PFSK-1 (cell line): ENCODE measurements around the gene PHACTR3.

Experiments
- FOXP2 ChIP-seq: optimal IDR thresholded peaks from 2 replicates; pipeline ENCODE3; 2011; ENCODE audit warnings: borderline replicate concordance, control low read depth, inconsistent platforms; ENCODE audit not compliant: insufficient read depth; ENCODE audit errors: extremely low read length, extremely low read depth
- POLR2AphosphoS5 ChIP-seq: IDR thresholded peaks from 2 replicates; pipeline ENCODE4 v1.6.1; 2012; ENCODE audit warnings: low read depth, mild to moderate bottlenecking, control low read depth, low read length, moderate library complexity
- SIN3A ChIP-seq: IDR thresholded peaks from 2 replicates; pipeline ENCODE4 v1.6.1; 2012; ENCODE audit warnings: mild to moderate bottlenecking, low read length, moderate library complexity, borderline replicate concordance; ENCODE audit not compliant: insufficient read depth
- TAF1 ChIP-seq: IDR thresholded peaks from 2 replicates; pipeline ENCODE4 v1.6.1; 2012; ENCODE audit warnings: low read length, control low read depth, borderline replicate concordance; ENCODE audit not compliant: insufficient read depth
- TF ChIP-seq, protein P1 (sequence below), 2 experiments: IDR thresholded peaks; 2 replicates each; pipeline versions ENCODE4 v1.6.1 to v1.8.0; 2011 to 2012; ENCODE audit warnings: low read depth in 2 of 2, low read length in 2 of 2, control low read depth in 1 of 2, inconsistent platforms in 1 of 2, mild to moderate bottlenecking in 1 of 2, moderate library complexity in 1 of 2; ENCODE audit not compliant: insufficient read depth in 1 of 2

GRCh38 chr20:59811681-59812171 lies 207.4 kb downstream of the PHACTR3 start:
- TF ChIP-seq POLR2AphosphoS5 (no peak), TAF1 (no peak), SIN3A (no peak), FOXP2 (no peak)
- TF ChIP-seq, protein P1, sequence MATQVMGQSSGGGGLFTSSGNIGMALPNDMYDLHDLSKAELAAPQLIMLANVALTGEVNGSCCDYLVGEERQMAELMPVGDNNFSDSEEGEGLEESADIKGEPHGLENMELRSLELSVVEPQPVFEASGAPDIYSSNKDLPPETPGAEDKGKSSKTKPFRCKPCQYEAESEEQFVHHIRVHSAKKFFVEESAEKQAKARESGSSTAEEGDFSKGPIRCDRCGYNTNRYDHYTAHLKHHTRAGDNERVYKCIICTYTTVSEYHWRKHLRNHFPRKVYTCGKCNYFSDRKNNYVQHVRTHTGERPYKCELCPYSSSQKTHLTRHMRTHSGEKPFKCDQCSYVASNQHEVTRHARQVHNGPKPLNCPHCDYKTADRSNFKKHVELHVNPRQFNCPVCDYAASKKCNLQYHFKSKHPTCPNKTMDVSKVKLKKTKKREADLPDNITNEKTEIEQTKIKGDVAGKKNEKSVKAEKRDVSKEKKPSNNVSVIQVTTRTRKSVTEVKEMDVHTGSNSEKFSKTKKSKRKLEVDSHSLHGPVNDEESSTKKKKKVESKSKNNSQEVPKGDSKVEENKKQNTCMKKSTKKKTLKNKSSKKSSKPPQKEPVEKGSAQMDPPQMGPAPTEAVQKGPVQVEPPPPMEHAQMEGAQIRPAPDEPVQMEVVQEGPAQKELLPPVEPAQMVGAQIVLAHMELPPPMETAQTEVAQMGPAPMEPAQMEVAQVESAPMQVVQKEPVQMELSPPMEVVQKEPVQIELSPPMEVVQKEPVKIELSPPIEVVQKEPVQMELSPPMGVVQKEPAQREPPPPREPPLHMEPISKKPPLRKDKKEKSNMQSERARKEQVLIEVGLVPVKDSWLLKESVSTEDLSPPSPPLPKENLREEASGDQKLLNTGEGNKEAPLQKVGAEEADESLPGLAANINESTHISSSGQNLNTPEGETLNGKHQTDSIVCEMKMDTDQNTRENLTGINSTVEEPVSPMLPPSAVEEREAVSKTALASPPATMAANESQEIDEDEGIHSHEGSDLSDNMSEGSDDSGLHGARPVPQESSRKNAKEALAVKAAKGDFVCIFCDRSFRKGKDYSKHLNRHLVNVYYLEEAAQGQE (IDR thresholded peaks at IDR 0.05; ENCODE audit: insufficient read depth in 1 of 2, low read depth in 2 of 2, low read length in 2 of 2), result no peak
